Keratinocyte (primary cell): Measurements from ENCODE around the gene RAB4B.

ENCODE experiments used
- EZH2 ChIP-seq: IDR thresholded peaks from one replicate; pipeline ENCODE4 v1.6.1; 2012; ENCODE audit warnings: inconsistent platforms, mild to moderate bottlenecking, low read length, moderate library complexity
- TF ChIP-seq, protein P1 (sequence below), 3 experiments: IDR thresholded peaks in 1 of 3; conservative IDR thresholded peaks in 1 of 3; optimal IDR thresholded peaks in 1 of 3; 2 replicates in 2 of 3; 3 replicates in 1 of 3; pipeline versions ENCODE3 to v1.5.1; 2011; ENCODE audit warnings: low read length in 3 of 3, mild to moderate bottlenecking in 3 of 3, moderate library complexity in 2 of 3, control low read depth in 1 of 3, inconsistent platforms in 1 of 3; ENCODE audit not compliant: insufficient read depth in 2 of 3; ENCODE audit errors: extremely low read depth in 1 of 3

- TF ChIP-seq, protein P1, sequence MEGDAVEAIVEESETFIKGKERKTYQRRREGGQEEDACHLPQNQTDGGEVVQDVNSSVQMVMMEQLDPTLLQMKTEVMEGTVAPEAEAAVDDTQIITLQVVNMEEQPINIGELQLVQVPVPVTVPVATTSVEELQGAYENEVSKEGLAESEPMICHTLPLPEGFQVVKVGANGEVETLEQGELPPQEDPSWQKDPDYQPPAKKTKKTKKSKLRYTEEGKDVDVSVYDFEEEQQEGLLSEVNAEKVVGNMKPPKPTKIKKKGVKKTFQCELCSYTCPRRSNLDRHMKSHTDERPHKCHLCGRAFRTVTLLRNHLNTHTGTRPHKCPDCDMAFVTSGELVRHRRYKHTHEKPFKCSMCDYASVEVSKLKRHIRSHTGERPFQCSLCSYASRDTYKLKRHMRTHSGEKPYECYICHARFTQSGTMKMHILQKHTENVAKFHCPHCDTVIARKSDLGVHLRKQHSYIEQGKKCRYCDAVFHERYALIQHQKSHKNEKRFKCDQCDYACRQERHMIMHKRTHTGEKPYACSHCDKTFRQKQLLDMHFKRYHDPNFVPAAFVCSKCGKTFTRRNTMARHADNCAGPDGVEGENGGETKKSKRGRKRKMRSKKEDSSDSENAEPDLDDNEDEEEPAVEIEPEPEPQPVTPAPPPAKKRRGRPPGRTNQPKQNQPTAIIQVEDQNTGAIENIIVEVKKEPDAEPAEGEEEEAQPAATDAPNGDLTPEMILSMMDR (optimal IDR thresholded peaks at IDR 0.05 in 1 of 3, IDR thresholded peaks at IDR 0.05 in 1 of 3, conservative IDR thresholded peaks at IDR 0.05 in 1 of 3; ENCODE audit: extremely low read depth in 1 of 3, insufficient read depth in 2 of 3, low read length in 3 of 3), result peak; percentile 17 to 58 (median 19)
- no peak for TF ChIP-seq EZH2
Measured at GRCh38 chr19:40797963-40798682, 20.1 kb downstream of the RAB4B start.
